Measurements from ENCODE around the gene PTPRD. TPM values are rescaled to one million over a fixed set of nuclear protein-coding genes. Genes with fewer than 3 reads are reported as not detected.

PTPRD gene
- total and polyA plus RNA-seq, 2 donors = 2.2 to 13.5 TPM

- Histone ChIP-seq H3K9me3 (ENCODE audit: control insufficient read depth in 2 of 2, insufficient read depth in 1 of 2, low read length in 1 of 2) (no peaks in the 10 kb centered on the region), H3K27ac (ENCODE audit: low read depth in 1 of 2, low read length in 1 of 2) (no peak overlapping the region), H3K4me1 (ENCODE audit: control insufficient read depth in 2 of 2, insufficient read depth in 2 of 2, low read length in 2 of 2) (no peaks in the 10 kb centered on the region), H3K4me3 (ENCODE audit: low read length in 2 of 2) (no peak overlapping the region), H3K27me3 (ENCODE audit: control insufficient read depth in 2 of 2, insufficient read depth in 1 of 2, low read length in 1 of 2) (no peaks in the 10 kb centered on the region), H3K36me3 (ENCODE audit: control insufficient read depth in 2 of 2, insufficient read depth in 2 of 2, low read length in 1 of 2) (no peaks in the 10 kb centered on the region)
- no peak for DNase-seq (ENCODE audit: low read depth in 6 of 9, low spot score in 9 of 9)
- WGBS = 90% methylated on average over 2 of the region's 2 CpGs
Measured at GRCh38 chr9:8879284-8879683, 1733.5 kb downstream of the PTPRD start.

DNA sequence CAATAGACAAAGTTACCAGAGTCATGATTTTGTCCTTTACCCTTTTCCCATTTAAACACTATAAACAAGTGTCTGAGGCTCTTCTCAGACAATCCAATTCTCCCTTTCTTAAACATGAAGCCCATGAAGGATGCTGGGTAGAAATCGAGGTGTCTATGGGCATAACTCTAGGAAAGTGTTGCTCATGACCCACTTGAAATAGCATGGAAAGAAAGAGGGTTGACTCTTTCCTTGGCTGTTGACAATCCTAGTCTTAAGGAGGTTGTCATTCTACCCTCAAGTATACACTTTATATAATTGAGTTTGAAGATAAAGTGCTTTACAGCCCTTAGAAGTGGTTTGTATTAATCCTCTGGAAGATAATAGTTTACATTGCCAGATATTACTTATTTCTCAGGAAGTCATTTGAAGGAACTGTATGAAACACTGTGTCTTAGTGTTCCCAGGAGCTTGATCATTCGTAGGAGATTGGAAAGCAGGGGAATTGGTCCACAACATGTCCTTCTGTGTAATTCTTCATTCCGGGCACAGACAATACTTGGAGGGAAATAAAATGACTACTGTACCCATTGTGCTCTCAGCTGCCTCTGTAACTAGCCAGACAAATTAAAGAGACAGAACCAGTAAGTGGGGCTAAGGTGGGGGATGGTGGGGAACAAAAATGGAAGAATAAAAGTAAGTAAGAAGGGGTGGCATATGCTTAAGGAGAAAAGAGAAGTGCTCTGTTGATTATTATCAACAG lies 1734.9 kb downstream of the PTPRD start:
- H3K27ac ChIP-seq (ENCODE audit: low read depth in 1 of 2, low read length in 1 of 2) = no peak overlapping the region
- H3K36me3 ChIP-seq (ENCODE audit: control insufficient read depth in 2 of 2, insufficient read depth in 2 of 2, low read length in 1 of 2) = no peaks in the 10 kb centered on the region
- WGBS = 98% methylated on average over 3 of the region's 3 CpGs
- no peak overlapping the region for H3K4me3 ChIP-seq (ENCODE audit: low read length in 2 of 2)
- no peaks in the 10 kb centered on the region for H3K9me3 ChIP-seq (ENCODE audit: control insufficient read depth in 2 of 2, insufficient read depth in 1 of 2, low read length in 1 of 2)
- no peak for DNase-seq (ENCODE audit: low read depth in 6 of 9, low spot score in 9 of 9)
- H3K4me1 ChIP-seq (ENCODE audit: control insufficient read depth in 2 of 2, insufficient read depth in 2 of 2, low read length in 2 of 2) = no peaks in the 10 kb centered on the region
- H3K27me3 ChIP-seq (ENCODE audit: control insufficient read depth in 2 of 2, insufficient read depth in 1 of 2, low read length in 1 of 2) = no peaks in the 10 kb centered on the region

DNA sequence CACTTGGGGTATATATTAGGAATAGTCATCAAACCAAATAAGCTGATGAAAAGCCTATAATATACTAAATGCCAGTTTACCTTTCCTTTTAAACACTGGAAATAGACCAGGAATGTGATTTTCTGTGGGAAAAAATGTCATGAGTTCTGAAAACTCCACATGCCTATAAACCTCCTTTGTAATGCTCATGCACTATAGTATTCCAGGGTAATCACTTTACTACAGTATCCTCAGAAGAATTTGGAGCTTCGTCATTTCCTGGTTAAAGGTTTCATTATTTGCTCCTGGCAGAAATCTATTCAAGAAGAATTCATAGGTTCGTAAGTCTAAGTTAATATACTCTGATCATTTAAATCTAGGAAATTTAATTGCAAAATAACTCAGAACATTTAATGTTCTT lies 1736.5 kb downstream of the PTPRD start:
- Histone ChIP-seq H3K36me3 (ENCODE audit: control insufficient read depth in 2 of 2, insufficient read depth in 2 of 2, low read length in 1 of 2) (no peaks in the 10 kb centered on the region), H3K27me3 (ENCODE audit: control insufficient read depth in 2 of 2, insufficient read depth in 1 of 2, low read length in 1 of 2) (no peaks in the 10 kb centered on the region), H3K9me3 (ENCODE audit: control insufficient read depth in 2 of 2, insufficient read depth in 1 of 2, low read length in 1 of 2) (no peaks in the 10 kb centered on the region), H3K27ac (ENCODE audit: low read depth in 1 of 2, low read length in 1 of 2) (no peak overlapping the region), H3K4me3 (ENCODE audit: low read length in 2 of 2) (no peak overlapping the region), H3K4me1 (ENCODE audit: control insufficient read depth in 2 of 2, insufficient read depth in 2 of 2, low read length in 2 of 2) (no peaks in the 10 kb centered on the region)
- WGBS = 96% methylated on average over 2 of the region's 2 CpGs
- DNase-seq (ENCODE audit: low read depth in 6 of 9, low spot score in 9 of 9) = no peak

- H3K27ac ChIP-seq (ENCODE audit: low read depth in 1 of 2, low read length in 1 of 2) = no peak overlapping the region
- no peaks in the 10 kb centered on the region for H3K27me3 ChIP-seq (ENCODE audit: control insufficient read depth in 2 of 2, insufficient read depth in 1 of 2, low read length in 1 of 2)
- H3K36me3 ChIP-seq (ENCODE audit: control insufficient read depth in 2 of 2, insufficient read depth in 2 of 2, low read length in 1 of 2) = no peaks in the 10 kb centered on the region
- no peaks in the 10 kb centered on the region for H3K4me1 ChIP-seq (ENCODE audit: control insufficient read depth in 2 of 2, insufficient read depth in 2 of 2, low read length in 2 of 2)
- no peak for DNase-seq (ENCODE audit: low read depth in 6 of 9, low spot score in 9 of 9)
- no peaks in the 10 kb centered on the region for H3K9me3 ChIP-seq (ENCODE audit: control insufficient read depth in 2 of 2, insufficient read depth in 1 of 2, low read length in 1 of 2)
- no peak overlapping the region for H3K4me3 ChIP-seq (ENCODE audit: low read length in 2 of 2)
- WGBS = 97% methylated on average over 1 of the region's 1 CpG
Measured at GRCh38 chr9:8874482-8874881, 1738.3 kb downstream of the PTPRD start.

DNA sequence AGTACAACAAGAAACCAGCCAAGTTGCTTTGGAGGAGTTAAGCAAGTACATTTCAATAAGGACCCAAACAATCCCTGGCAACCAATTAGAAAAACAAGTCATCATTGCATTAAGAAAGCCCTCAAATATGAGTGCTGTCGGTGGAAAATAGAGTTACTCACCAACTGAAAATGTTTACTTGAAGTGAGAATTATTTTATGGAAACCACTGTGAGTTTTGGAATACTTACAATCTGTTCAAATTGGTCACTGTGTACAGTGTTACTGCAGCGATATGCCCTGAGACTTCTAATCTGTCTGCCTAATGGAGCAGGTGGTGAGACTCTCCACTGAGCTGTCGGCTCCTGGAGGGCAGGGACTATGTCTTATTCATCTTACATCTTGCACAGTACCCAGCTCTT lies 1740.0 kb downstream of the PTPRD start:
- H3K27ac ChIP-seq (ENCODE audit: low read depth in 1 of 2, low read length in 1 of 2) = no peak overlapping the region
- DNase-seq (ENCODE audit: low read depth in 6 of 9, low spot score in 9 of 9) = no peak
- H3K36me3 ChIP-seq (ENCODE audit: control insufficient read depth in 2 of 2, insufficient read depth in 2 of 2, low read length in 1 of 2) = no peaks in the 10 kb centered on the region
- no peak overlapping the region for H3K4me3 ChIP-seq (ENCODE audit: low read length in 2 of 2)
- 98% methylated on average over 3 of the region's 3 CpGs for WGBS
- no peaks in the 10 kb centered on the region for H3K9me3 ChIP-seq (ENCODE audit: control insufficient read depth in 2 of 2, insufficient read depth in 1 of 2, low read length in 1 of 2)
- H3K4me1 ChIP-seq (ENCODE audit: control insufficient read depth in 2 of 2, insufficient read depth in 2 of 2, low read length in 2 of 2) = no peaks in the 10 kb centered on the region
- no peaks in the 10 kb centered on the region for H3K27me3 ChIP-seq (ENCODE audit: control insufficient read depth in 2 of 2, insufficient read depth in 1 of 2, low read length in 1 of 2)

- no peaks in the 10 kb centered on the region for H3K4me1 ChIP-seq (ENCODE audit: control insufficient read depth in 2 of 2, insufficient read depth in 2 of 2, low read length in 2 of 2)
- no peaks in the 10 kb centered on the region for H3K27me3 ChIP-seq (ENCODE audit: control insufficient read depth in 2 of 2, insufficient read depth in 1 of 2, low read length in 1 of 2)
- no peak overlapping the region for H3K4me3 ChIP-seq (ENCODE audit: low read length in 2 of 2)
- no peaks in the 10 kb centered on the region for H3K36me3 ChIP-seq (ENCODE audit: control insufficient read depth in 2 of 2, insufficient read depth in 2 of 2, low read length in 1 of 2)
- WGBS = 97% methylated on average over 3 of the region's 3 CpGs
- no peaks in the 10 kb centered on the region for H3K9me3 ChIP-seq (ENCODE audit: control insufficient read depth in 2 of 2, insufficient read depth in 1 of 2, low read length in 1 of 2)
- no peak for DNase-seq (ENCODE audit: low read depth in 6 of 9, low spot score in 9 of 9)
- H3K27ac ChIP-seq (ENCODE audit: low read depth in 1 of 2, low read length in 1 of 2) = no peak overlapping the region
Measured at GRCh38 chr9:8871796-8872445, 1740.9 kb downstream of the PTPRD start.

GRCh38 chr9:8871396-8871795 lies 1741.4 kb downstream of the PTPRD start:
- no peak for DNase-seq (ENCODE audit: low read depth in 6 of 9, low spot score in 9 of 9)
- Histone ChIP-seq H3K4me3 (ENCODE audit: low read length in 2 of 2) (no peak overlapping the region), H3K27ac (ENCODE audit: low read depth in 1 of 2, low read length in 1 of 2) (no peak overlapping the region), H3K9me3 (ENCODE audit: control insufficient read depth in 2 of 2, insufficient read depth in 1 of 2, low read length in 1 of 2) (no peaks in the 10 kb centered on the region), H3K4me1 (ENCODE audit: control insufficient read depth in 2 of 2, insufficient read depth in 2 of 2, low read length in 2 of 2) (no peaks in the 10 kb centered on the region), H3K36me3 (ENCODE audit: control insufficient read depth in 2 of 2, insufficient read depth in 2 of 2, low read length in 1 of 2) (no peaks in the 10 kb centered on the region), H3K27me3 (ENCODE audit: control insufficient read depth in 2 of 2, insufficient read depth in 1 of 2, low read length in 1 of 2) (no peaks in the 10 kb centered on the region)
- WGBS = 91% methylated on average over 1 of the region's 1 CpG

- Histone ChIP-seq H3K4me3 (ENCODE audit: low read length in 2 of 2) (no peak overlapping the region), H3K4me1 (ENCODE audit: control insufficient read depth in 2 of 2, insufficient read depth in 2 of 2, low read length in 2 of 2) (no peaks in the 10 kb centered on the region), H3K27ac (ENCODE audit: low read depth in 1 of 2, low read length in 1 of 2) (no peak overlapping the region), H3K9me3 (ENCODE audit: control insufficient read depth in 2 of 2, insufficient read depth in 1 of 2, low read length in 1 of 2) (no peaks in the 10 kb centered on the region), H3K36me3 (ENCODE audit: control insufficient read depth in 2 of 2, insufficient read depth in 2 of 2, low read length in 1 of 2) (no peaks in the 10 kb centered on the region), H3K27me3 (ENCODE audit: control insufficient read depth in 2 of 2, insufficient read depth in 1 of 2, low read length in 1 of 2) (no peaks in the 10 kb centered on the region)
- no peak for DNase-seq (ENCODE audit: low read depth in 6 of 9, low spot score in 9 of 9)
- whole genome bisulfite sequencing = 94% methylated on average over 3 of the region's 3 CpGs
Measured at GRCh38 chr9:8869812-8870211, 1743.0 kb downstream of the PTPRD start.

DNA sequence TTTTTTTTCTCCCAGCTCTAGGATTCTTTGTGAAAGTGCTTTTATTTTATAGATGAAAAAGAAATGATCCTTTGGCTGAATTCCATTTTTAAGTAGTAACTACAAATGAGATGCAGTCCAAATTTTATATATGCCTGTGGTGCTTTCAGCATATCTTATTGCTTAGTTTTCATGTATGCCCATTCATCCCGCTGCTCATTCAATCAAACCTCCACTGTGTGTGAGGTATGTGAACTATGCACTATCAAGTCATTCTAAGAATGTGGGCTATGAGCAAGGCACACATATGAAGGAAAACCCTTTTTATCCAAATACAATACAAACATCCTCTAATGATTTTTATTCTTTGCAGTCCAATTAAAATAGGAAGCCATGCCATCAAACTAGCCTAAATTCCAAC lies 1744.2 kb downstream of the PTPRD start:
- Histone ChIP-seq H3K27me3 (ENCODE audit: control insufficient read depth in 2 of 2, insufficient read depth in 1 of 2, low read length in 1 of 2) (no peaks in the 10 kb centered on the region), H3K36me3 (ENCODE audit: control insufficient read depth in 2 of 2, insufficient read depth in 2 of 2, low read length in 1 of 2) (no peaks in the 10 kb centered on the region), H3K27ac (ENCODE audit: low read depth in 1 of 2, low read length in 1 of 2) (no peak overlapping the region), H3K4me1 (ENCODE audit: control insufficient read depth in 2 of 2, insufficient read depth in 2 of 2, low read length in 2 of 2) (no peaks in the 10 kb centered on the region), H3K9me3 (ENCODE audit: control insufficient read depth in 2 of 2, insufficient read depth in 1 of 2, low read length in 1 of 2) (no peaks in the 10 kb centered on the region), H3K4me3 (ENCODE audit: low read length in 2 of 2) (no peak overlapping the region)
- 100% methylated on average over 1 of the region's 1 CpG for WGBS
- no peak for DNase-seq (ENCODE audit: low read depth in 6 of 9, low spot score in 9 of 9)

Data from thymus (tissue), 11 donors.